Measurements from ENCODE around the gene OGT. TPM values are rescaled to one million over a fixed set of nuclear protein-coding genes. Genes with fewer than 3 reads are reported as not detected.
A peak's percentile ranks its signal among the peaks of the same experiment; 100 is the strongest.

Gene OGT
- total RNA-seq, 1 experiment from 2014 or later, result 143 TPM

- TF ChIP-seq ZBTB33 (IDR thresholded peaks at IDR 0.05; ENCODE audit: extremely low read depth, insufficient replicate concordance, low read length) (no peak), CEBPB (IDR thresholded peaks at IDR 0.05; ENCODE audit: low read depth) (peak; percentile 72)
- H3K79me2 ChIP-seq (ENCODE audit: insufficient read depth, low read length), result peaks cover 98% of the 10 kb centered on the region
- DNase-seq (ENCODE audit: low read depth, low spot score) (no peak), ATAC-seq (no peak)
- H3K4me1 ChIP-seq (ENCODE audit: control insufficient read depth in 1 of 2, insufficient read depth in 2 of 2, low read length in 2 of 2), result peaks cover 6 to 29% of the 10 kb centered on the region in 2 experiments
- no peak overlapping the region for H3K9ac ChIP-seq (ENCODE audit: low read length)
- peak overlapping the region; percentile 26 for H3K4me2 ChIP-seq (ENCODE audit: low read length)
- intact Hi-C loops (cut with micrococcal nuclease), result no loop called here
- no peak overlapping the region for H2AFZ ChIP-seq (ENCODE audit: low read depth, low read length, poor library complexity, severe bottlenecking)
- no peak overlapping the region for H3K27ac ChIP-seq (ENCODE audit: low read depth, low read length)
- POLR2A ChIA-PET, result interaction anchor here (0.9 to 4.0 kb wide), 2 partner anchors 9 kb away, joined by 3 to 17 read pairs; partner anchors contain the start of gene OGT
- BruUV-seq (replicated peaks), result no TSS peak
- no peak overlapping the region for H3K4me3 ChIP-seq (replicated peaks in 1 of 2; ENCODE audit: low read depth in 1 of 2, low read length in 2 of 2)
- H4K20me1 ChIP-seq (ENCODE audit: insufficient read depth), result peaks cover 45% of the 10 kb centered on the region
- H3K9me3 ChIP-seq (ENCODE audit: control insufficient read depth in 1 of 2, insufficient read depth in 1 of 2, low read depth in 1 of 2, low read length in 2 of 2), result no peaks in the 10 kb centered on the region
- H3K27me3 ChIP-seq (ENCODE audit: insufficient read depth, low read length), result no peaks in the 10 kb centered on the region
- H3K9me2 ChIP-seq (ENCODE audit: insufficient read depth), result no peaks in the 10 kb centered on the region
- peaks cover 19 to 32% of the 10 kb centered on the region in 2 experiments for H3K36me3 ChIP-seq (ENCODE audit: control insufficient read depth in 1 of 2, insufficient read depth in 2 of 2, low read length in 2 of 2)
- CTCF ChIA-PET, result no interaction called here
- RAD21 ChIA-PET (ENCODE audit: low non-redundant PET in 1 of 2, low total read pairs in 2 of 2, uncharacterized antibody in 2 of 2, unreplicated experiment in 2 of 2), result no interaction called here
Observed at GRCh38 chrX:71542411-71542810, 9.5 kb downstream of the OGT start.

- Histone ChIP-seq H3K4me3 (replicated peaks in 1 of 2; ENCODE audit: low read depth in 1 of 2, low read length in 2 of 2) (no peak overlapping the region), H3K4me2 (ENCODE audit: low read length) (peak overlapping the region; percentile 26), H3K9me3 (ENCODE audit: control insufficient read depth in 1 of 2, insufficient read depth in 1 of 2, low read depth in 1 of 2, low read length in 2 of 2) (no peaks in the 10 kb centered on the region), H3K9me2 (ENCODE audit: insufficient read depth) (no peaks in the 10 kb centered on the region), H3K9ac (ENCODE audit: low read length) (no peak overlapping the region), H3K4me1 (ENCODE audit: control insufficient read depth in 1 of 2, insufficient read depth in 2 of 2, low read length in 2 of 2) (peaks cover 6 to 29% of the 10 kb centered on the region in 2 experiments), H3K27me3 (ENCODE audit: insufficient read depth, low read length) (no peaks in the 10 kb centered on the region), H3K79me2 (ENCODE audit: insufficient read depth, low read length) (peaks cover 98% of the 10 kb centered on the region), H2AFZ (ENCODE audit: low read depth, low read length, poor library complexity, severe bottlenecking) (no peak overlapping the region), H3K36me3 (ENCODE audit: control insufficient read depth in 1 of 2, insufficient read depth in 2 of 2, low read length in 2 of 2) (peaks cover 20 to 32% of the 10 kb centered on the region in 2 experiments), H4K20me1 (ENCODE audit: insufficient read depth) (peaks cover 42% of the 10 kb centered on the region), H3K27ac (ENCODE audit: low read depth, low read length) (no peak overlapping the region)
- intact Hi-C loops (cut with micrococcal nuclease), result no loop called here
- ATAC-seq (no peak), DNase-seq (ENCODE audit: low read depth, low spot score) (no peak)
- ChIA-PET POLR2A (interaction anchor here (4.0 kb wide), 1 partner anchor 9 kb away, joined by 17 read pairs; the partner anchor contains the start of gene OGT), CTCF (no interaction called here), RAD21 (ENCODE audit: low non-redundant PET in 1 of 2, low total read pairs in 2 of 2, uncharacterized antibody in 2 of 2, unreplicated experiment in 2 of 2) (no interaction called here)
- TF ChIP-seq MAX (IDR thresholded peaks at IDR 0.05), result no peak
- no peak for TF ChIP-seq EGR1 (IDR thresholded peaks at IDR 0.05; ENCODE audit: low read depth)
- TF ChIP-seq CEBPB (IDR thresholded peaks at IDR 0.05; ENCODE audit: low read depth), result no peak
- BruUV-seq (replicated peaks), result no TSS peak
Observed at GRCh38 chrX:71542825-71543224, 9.9 kb downstream of the OGT start.

Data from HCT116 (cell line).